Immature natural killer cell (primary cell): Measurements from ENCODE around the gene CD93. TPM values are rescaled to one million over a fixed set of nuclear protein-coding genes. Genes with fewer than 3 reads are reported as not detected.

ENCODE experiments used
- DNase-seq, 3 donors: peaks; one replicate each; pipeline ENCODE4 v3.0.0; 2022; ENCODE audit warnings: mixed read lengths in 1 of 3
- H3K27ac Mint-ChIP-seq, 6 donors: one replicate each; pipeline ENCODE4 v1.8.0; 2020; ENCODE audit warnings: mixed read lengths in 6 of 6, mild to moderate bottlenecking in 5 of 6, inconsistent platforms in 4 of 6, moderate library complexity in 3 of 6
- H3K27me3 Mint-ChIP-seq, 3 donors: one replicate each; pipeline ENCODE4 v1.8.0; 2020 to 2021; ENCODE audit warnings: low read depth in 3 of 3, mild to moderate bottlenecking in 3 of 3, mixed read lengths in 3 of 3, moderate library complexity in 3 of 3, inconsistent platforms in 1 of 3
- H3K36me3 Mint-ChIP-seq, 3 donors: one replicate each; pipeline ENCODE4 v1.8.0; 2020; ENCODE audit warnings: mixed read lengths in 3 of 3, inconsistent platforms in 2 of 3, mild to moderate bottlenecking in 2 of 3
- H3K4me1 Mint-ChIP-seq, 2 donors: one replicate each; pipeline ENCODE4 v1.8.0; 2020; ENCODE audit warnings: inconsistent platforms in 2 of 2, mild to moderate bottlenecking in 2 of 2, mixed read lengths in 2 of 2, moderate library complexity in 1 of 2
- H3K4me3 Mint-ChIP-seq, 5 donors: one replicate each; pipeline ENCODE4 v1.8.0; 2020; ENCODE audit warnings: mild to moderate bottlenecking in 5 of 5, mixed read lengths in 5 of 5, inconsistent platforms in 3 of 5, moderate library complexity in 3 of 5
- H3K9me3 Mint-ChIP-seq, 6 donors: one replicate each; pipeline ENCODE4 v1.8.0; 2020; ENCODE audit warnings: mild to moderate bottlenecking in 6 of 6, mixed read lengths in 6 of 6, inconsistent platforms in 4 of 6, moderate library complexity in 3 of 6
- polyA plus RNA-seq, 3 donors: library from polyadenylated mRNA; unstranded; fragments of 300-500 nt; fragmentation: Illumina TruSeq; gene quantifications; one replicate each; pipeline ENCODE4 v1.2.3, GENCODE V29; 2021

The CD93 gene
- polyA plus RNA-seq, 3 donors from 2014 or later, result 0.18 to 0.71 TPM; not detected in 1

DNA sequence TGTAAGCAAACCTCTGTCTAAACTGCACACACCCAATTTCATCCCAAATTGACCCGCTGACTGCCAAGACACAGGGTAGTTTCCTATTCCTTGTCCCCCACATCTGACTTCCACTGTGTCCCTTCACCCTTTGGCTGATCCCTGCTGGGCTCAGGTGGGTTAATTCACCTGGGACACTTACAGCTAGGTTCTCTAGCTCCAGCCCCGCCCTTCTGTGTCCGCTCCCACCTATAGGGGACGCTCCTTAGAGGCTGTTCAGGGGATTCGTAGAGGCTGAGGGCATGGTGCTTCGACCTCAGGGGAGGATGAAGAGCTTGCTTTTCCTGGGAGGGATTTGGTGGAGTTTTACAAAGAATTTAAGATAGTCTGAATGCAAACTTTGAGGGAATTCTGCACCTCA, 4.0 kb upstream of the CD93 start:
- peaks cover 0 to 4% (median 3%) of the 10 kb centered on the region in 3 donors for H3K27me3 Mint-ChIP-seq
- H3K4me3 Mint-ChIP-seq, result no peak overlapping the region
- peak overlapping the region in 2 of 6 donors; percentile 27 to 30 for H3K27ac Mint-ChIP-seq
- no peaks in the 10 kb centered on the region for H3K9me3 Mint-ChIP-seq
- H3K4me1 Mint-ChIP-seq, result peaks cover 27 to 28% of the 10 kb centered on the region in 2 donors
- DNase-seq, result no peak
- no peaks in the 10 kb centered on the region for H3K36me3 Mint-ChIP-seq

- peaks cover 0 to 4% (median 0%) of the 10 kb centered on the region in 3 donors for H3K27me3 Mint-ChIP-seq
- H3K4me1 Mint-ChIP-seq, result peaks cover 36 to 40% of the 10 kb centered on the region in 2 donors
- no peaks in the 10 kb centered on the region for H3K9me3 Mint-ChIP-seq
- DNase-seq, result no peak
- peak overlapping the region in 4 of 6 donors; percentile 23 to 97 (median 66) for H3K27ac Mint-ChIP-seq
- no peaks in the 10 kb centered on the region for H3K36me3 Mint-ChIP-seq
- peak overlapping the region in 1 of 5 donors; percentile 27 for H3K4me3 Mint-ChIP-seq
These were observed 2.7 kb upstream of the CD93 start for GRCh38 chr20:23088866-23089265.

- H3K4me1 Mint-ChIP-seq, result peaks cover 47 to 51% of the 10 kb centered on the region in 2 donors
- peaks cover 0 to 4% (median 0%) of the 10 kb centered on the region in 3 donors for H3K27me3 Mint-ChIP-seq
- H3K9me3 Mint-ChIP-seq, result no peaks in the 10 kb centered on the region
- no peak for DNase-seq
- peak overlapping the region; percentile 92 to 98 (median 94) for H3K27ac Mint-ChIP-seq
- peak overlapping the region; percentile 24 to 93 (median 91) for H3K4me3 Mint-ChIP-seq
- H3K36me3 Mint-ChIP-seq, result no peaks in the 10 kb centered on the region
These were observed 1.6 kb upstream of the CD93 start for GRCh38 chr20:23087587-23088251.

- Mint-ChIP-seq H3K36me3 (peaks cover 0 to 3% (median 0%) of the 10 kb centered on the region in 3 donors), H3K9me3 (no peaks in the 10 kb centered on the region), H3K27ac (peak overlapping the region; percentile 92 to 98 (median 94)), H3K27me3 (peaks cover 0 to 4% (median 0%) of the 10 kb centered on the region in 3 donors), H3K4me1 (peaks cover 55 to 59% of the 10 kb centered on the region in 2 donors), H3K4me3 (peak overlapping the region; percentile 80 to 93 (median 91))
- no peak for DNase-seq
These were observed 847 bp upstream of the CD93 start for GRCh38 chr20:23086931-23087411.

GRCh38 chr20:23085436-23086055, 578 bp downstream of the CD93 start:
- Mint-ChIP-seq H3K4me1 (peaks cover 68 to 72% of the 10 kb centered on the region in 2 donors), H3K4me3 (peak overlapping the region; percentile 80 to 93 (median 91)), H3K36me3 (peaks cover 0 to 3% (median 0%) of the 10 kb centered on the region in 3 donors), H3K27ac (peak overlapping the region; percentile 79 to 97 (median 92)), H3K27me3 (peaks cover 0 to 4% (median 0%) of the 10 kb centered on the region in 3 donors), H3K9me3 (no peaks in the 10 kb centered on the region)
- peak; percentile 54 to 55 (median 55) for DNase-seq

GRCh38 chr20:23084845-23085365, 1.2 kb downstream of the CD93 start:
- peaks cover 68 to 74% of the 10 kb centered on the region in 2 donors for H3K4me1 Mint-ChIP-seq
- H3K27ac Mint-ChIP-seq, result peak overlapping the region; percentile 84 to 97 (median 94)
- H3K27me3 Mint-ChIP-seq, result peaks cover 0 to 4% (median 0%) of the 10 kb centered on the region in 3 donors
- H3K4me3 Mint-ChIP-seq, result peak overlapping the region; percentile 59 to 90 (median 71)
- peaks cover 0 to 3% (median 1%) of the 10 kb centered on the region in 3 donors for H3K36me3 Mint-ChIP-seq
- H3K9me3 Mint-ChIP-seq, result no peaks in the 10 kb centered on the region
- DNase-seq, result no peak

GRCh38 chr20:23084282-23084844, 1.8 kb downstream of the CD93 start:
- H3K9me3 Mint-ChIP-seq, result no peaks in the 10 kb centered on the region
- H3K4me3 Mint-ChIP-seq, result peak overlapping the region; percentile 63 to 83 (median 72)
- peak overlapping the region; percentile 84 to 97 (median 94) for H3K27ac Mint-ChIP-seq
- peaks cover 73 to 78% of the 10 kb centered on the region in 2 donors for H3K4me1 Mint-ChIP-seq
- peaks cover 0 to 4% (median 3%) of the 10 kb centered on the region in 3 donors for H3K36me3 Mint-ChIP-seq
- no peak for DNase-seq
- H3K27me3 Mint-ChIP-seq, result peaks cover 0 to 4% (median 0%) of the 10 kb centered on the region in 3 donors

GRCh38 chr20:23083553-23084220, 2.4 kb downstream of the CD93 start:
- Mint-ChIP-seq H3K4me1 (peaks cover 73 to 82% of the 10 kb centered on the region in 2 donors), H3K27me3 (peaks cover 0 to 4% (median 0%) of the 10 kb centered on the region in 3 donors), H3K36me3 (peaks cover 0 to 7% (median 3%) of the 10 kb centered on the region in 3 donors), H3K4me3 (peak overlapping the region; percentile 71 to 86 (median 83)), H3K9me3 (no peaks in the 10 kb centered on the region), H3K27ac (peak overlapping the region; percentile 88 to 97 (median 94))
- DNase-seq, result no peak

DNA sequence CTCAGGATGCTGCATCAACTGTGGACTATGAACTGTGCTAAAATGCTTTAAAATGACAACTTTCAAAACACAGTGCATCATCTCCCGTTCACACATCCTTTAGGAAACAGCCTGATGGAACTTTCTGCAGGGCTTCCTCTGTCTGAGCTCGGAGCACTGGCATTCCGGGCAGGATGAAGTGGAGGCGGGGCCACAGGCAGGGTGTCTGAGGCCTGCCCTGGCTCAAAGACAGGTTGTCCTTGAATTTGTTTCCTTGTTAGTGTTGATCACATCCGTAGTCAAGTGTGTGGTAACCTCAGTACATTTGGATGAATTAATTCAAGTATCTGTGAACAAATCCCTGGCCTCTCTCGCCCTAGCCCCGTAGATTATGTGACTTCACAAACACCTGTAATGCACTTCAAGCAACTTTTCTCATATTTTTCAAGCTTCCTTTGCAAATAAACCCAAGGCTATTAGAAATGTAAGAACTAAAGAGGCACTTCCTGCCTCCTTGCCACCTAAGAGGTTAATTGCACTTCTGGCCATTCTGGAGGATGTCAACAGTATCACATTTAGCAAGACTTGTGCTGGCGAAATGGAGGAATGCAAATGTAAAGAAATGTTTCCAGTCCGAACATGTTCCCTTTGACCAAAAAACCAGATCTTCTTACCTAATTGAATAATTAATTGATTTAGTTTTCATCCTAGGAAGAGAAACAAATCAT, 3.1 kb downstream of the CD93 start:
- Mint-ChIP-seq H3K36me3 (peaks cover 0 to 7% (median 3%) of the 10 kb centered on the region in 3 donors), H3K27me3 (peaks cover 0 to 4% (median 0%) of the 10 kb centered on the region in 3 donors), H3K4me3 (peak overlapping the region; percentile 71 to 86 (median 83)), H3K9me3 (no peaks in the 10 kb centered on the region), H3K4me1 (peaks cover 71 to 81% of the 10 kb centered on the region in 2 donors), H3K27ac (peak overlapping the region; percentile 88 to 97 (median 94))
- DNase-seq, result no peak

DNA sequence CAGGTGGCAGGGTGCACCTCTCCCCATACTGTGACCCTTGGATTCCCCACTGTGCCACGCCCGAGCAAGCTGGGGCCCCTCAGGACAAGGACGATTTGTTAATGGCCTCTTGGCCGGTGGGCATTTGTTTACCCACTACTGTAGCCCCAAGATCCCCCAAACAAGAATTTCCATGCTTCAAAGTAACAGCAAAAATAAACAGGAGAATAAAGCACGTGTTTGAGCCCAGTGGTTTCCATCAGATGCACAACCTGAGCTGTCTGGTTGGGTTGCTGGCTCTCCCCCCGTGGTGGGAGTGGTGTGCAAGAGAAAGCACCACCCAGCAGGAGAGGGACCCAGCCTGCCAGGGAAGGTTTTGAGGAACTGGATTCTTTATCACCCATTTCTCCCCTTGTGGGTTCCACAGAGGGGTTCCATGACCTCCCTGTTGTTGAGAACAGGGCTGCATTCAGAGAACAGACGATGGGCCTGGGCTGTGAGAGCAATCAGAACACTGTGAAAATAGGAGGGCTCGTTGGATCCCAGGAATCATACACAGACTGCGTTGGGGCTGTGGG, 4.8 kb downstream of the CD93 start:
- Mint-ChIP-seq H3K9me3 (peaks cover 0 to 1% (median 0%) of the 10 kb centered on the region in 6 donors), H3K4me3 (peak overlapping the region in 4 of 5 donors; percentile 11 to 86 (median 62)), H3K27me3 (peaks cover 0 to 3% (median 0%) of the 10 kb centered on the region in 3 donors), H3K4me1 (peaks cover 54 to 65% of the 10 kb centered on the region in 2 donors), H3K27ac (peak overlapping the region; percentile 34 to 97 (median 84)), H3K36me3 (peaks cover 0 to 7% (median 3%) of the 10 kb centered on the region in 3 donors)
- no peak for DNase-seq

DNA sequence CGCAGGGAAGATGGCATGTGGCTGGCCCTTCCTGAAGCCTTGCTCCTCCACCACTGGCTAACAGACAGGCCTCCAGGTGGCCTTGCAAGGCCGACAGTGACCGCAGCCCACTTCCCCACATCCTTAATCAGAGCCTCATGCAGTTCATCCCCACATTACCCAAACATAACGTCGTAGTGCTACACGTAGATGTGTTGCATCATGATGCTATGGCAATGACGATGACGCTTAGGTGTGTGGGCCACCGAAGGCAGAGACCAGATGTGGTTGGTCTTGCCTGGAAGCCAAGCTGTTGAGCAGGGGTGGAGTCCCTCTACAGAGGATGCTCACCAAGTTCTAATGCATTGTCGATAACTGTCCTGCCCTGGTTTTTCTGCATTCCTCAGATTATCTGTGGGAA, 5.6 kb downstream of the CD93 start:
- H3K9me3 Mint-ChIP-seq, result peaks cover 0 to 1% (median 0%) of the 10 kb centered on the region in 6 donors
- DNase-seq, result no peak
- H3K27ac Mint-ChIP-seq, result peak overlapping the region in 4 of 6 donors; percentile 10 to 40 (median 29)
- H3K27me3 Mint-ChIP-seq, result no peaks in the 10 kb centered on the region
- peaks cover 0 to 7% (median 3%) of the 10 kb centered on the region in 3 donors for H3K36me3 Mint-ChIP-seq
- H3K4me1 Mint-ChIP-seq, result peaks cover 48 to 61% of the 10 kb centered on the region in 2 donors
- no peak overlapping the region for H3K4me3 Mint-ChIP-seq

DNA sequence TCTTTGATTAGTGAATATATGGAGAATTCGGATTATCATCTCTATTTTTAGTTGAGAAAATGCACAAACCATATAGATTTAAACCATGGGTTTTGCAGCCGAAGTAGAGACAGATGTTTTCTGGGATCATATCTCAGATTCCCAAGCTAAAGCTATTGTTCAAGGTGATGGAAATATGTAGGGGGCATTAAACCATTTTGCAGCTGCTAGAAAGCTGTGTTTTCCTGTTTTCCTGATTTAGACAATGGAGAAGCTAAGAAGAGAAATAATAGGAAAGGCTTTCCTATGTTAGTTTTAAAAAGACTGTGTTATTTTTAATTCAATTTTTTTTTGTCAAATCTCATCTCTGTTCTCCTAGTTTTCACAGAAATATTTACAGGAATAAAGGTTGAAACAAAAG, 6.2 kb downstream of the CD93 start:
- Mint-ChIP-seq H3K4me1 (peaks cover 45 to 55% of the 10 kb centered on the region in 2 donors), H3K27me3 (no peaks in the 10 kb centered on the region), H3K9me3 (peaks cover 0 to 1% (median 0%) of the 10 kb centered on the region in 6 donors), H3K27ac (peak overlapping the region in 1 of 6 donors; percentile 8), H3K4me3 (no peak overlapping the region), H3K36me3 (peaks cover 4 to 11% (median 8%) of the 10 kb centered on the region in 3 donors)
- no peak for DNase-seq
